CD14-positive monocyte (primary cell): ENCODE measurements around the gene SORBS1. TPM values are rescaled to one million over a fixed set of nuclear protein-coding genes. Genes with fewer than 3 reads are reported as not detected.

Experiments
- DNase-seq, 3 donors: peaks; one replicate each; pipeline ENCODE4 v3.0.0-alpha.2; 2011 to 2022
- H2AFZ ChIP-seq: 2 replicates; pipeline ENCODE4 v1.6.0; 2012; ENCODE audit warnings: mild to moderate bottlenecking, low read depth, low read length, inconsistent platforms; ENCODE audit not compliant: insufficient read depth, poor library complexity, severe bottlenecking
- H3K27ac ChIP-seq, 2 donors: 1 replicate in 1 of 2; 2 replicates in 1 of 2; pipeline ENCODE4 v1.5.1; 2012 to 2013; ENCODE audit warnings: low read length in 2 of 2, control low read depth in 1 of 2, inconsistent platforms in 1 of 2, low read depth in 1 of 2, mild to moderate bottlenecking in 1 of 2
- H3K27me3 ChIP-seq, 2 donors: one replicate each; pipeline versions ENCODE4 v1.6.0 to v1.6.1; 2011 to 2013; ENCODE audit warnings: low read length in 2 of 2; ENCODE audit not compliant: control insufficient read depth in 2 of 2, insufficient read depth in 2 of 2
- H3K36me3 ChIP-seq, 2 donors: replicated peaks in 1 of 2; 1 replicate in 1 of 2; 2 replicates in 1 of 2; pipeline versions ENCODE4 v1.5.1 to v1.6.1; 2012 to 2013; ENCODE audit warnings: low read length in 2 of 2, control low read depth in 1 of 2, inconsistent platforms in 1 of 2, mild to moderate bottlenecking in 1 of 2; ENCODE audit not compliant: insufficient read depth in 2 of 2, control insufficient read depth in 1 of 2
- H3K4me1 ChIP-seq, 2 donors: 1 replicate in 1 of 2; 2 replicates in 1 of 2; pipeline versions ENCODE4 v1.5.1 to v1.6.1; 2012 to 2013; ENCODE audit warnings: low read length in 2 of 2, control low read depth in 1 of 2, inconsistent platforms in 1 of 2, mild to moderate bottlenecking in 1 of 2, moderate library complexity in 1 of 2; ENCODE audit not compliant: insufficient read depth in 2 of 2, control insufficient read depth in 1 of 2
- H3K4me2 ChIP-seq: replicated peaks from 2 replicates; pipeline ENCODE3; 2012; ENCODE audit warnings: low read length, moderate library complexity, mild to moderate bottlenecking; ENCODE audit not compliant: poor library complexity, severe bottlenecking; ENCODE audit errors: extremely low read depth
- H3K4me3 ChIP-seq, 3 experiments: fragments of 200-600 bp in 1 of 3; sonication (generic) in 1 of 3; replicated peaks in 1 of 3; 1 replicate in 2 of 3; 2 replicates in 1 of 3; pipeline ENCODE4 v1.5.1; 2011 to 2013; ENCODE audit warnings: low read length in 3 of 3, mild to moderate bottlenecking in 3 of 3, control low read depth in 2 of 3, low read depth in 2 of 3, inconsistent platforms in 1 of 3, moderate library complexity in 1 of 3
- H3K79me2 ChIP-seq: 2 replicates; pipeline ENCODE4 v1.6.0; 2012; ENCODE audit warnings: mild to moderate bottlenecking, control low read depth, inconsistent platforms, low read length, moderate library complexity; ENCODE audit not compliant: insufficient read depth
- H3K9ac ChIP-seq: 2 replicates; pipeline ENCODE4 v1.6.0; 2017; ENCODE audit warnings: low read length, mild to moderate bottlenecking; ENCODE audit not compliant: insufficient read depth, poor library complexity, severe bottlenecking
- H3K9me3 ChIP-seq, 2 donors: replicated peaks in 1 of 2; 1 replicate in 1 of 2; 2 replicates in 1 of 2; pipeline versions ENCODE4 v1.5.1 to v1.6.1; 2012 to 2013; ENCODE audit warnings: low read length in 2 of 2, control low read depth in 1 of 2; ENCODE audit not compliant: control insufficient read depth in 1 of 2, insufficient read depth in 1 of 2
- H4K20me1 ChIP-seq: 2 replicates; pipeline ENCODE4 v1.6.0; 2012; ENCODE audit warnings: mild to moderate bottlenecking, low read length, control low read depth, moderate library complexity; ENCODE audit not compliant: insufficient read depth
- H3K27ac Mint-ChIP-seq, 7 donors: one replicate each; pipeline ENCODE4 v1.8.0; 2020; ENCODE audit warnings: mild to moderate bottlenecking in 7 of 7, mixed read lengths in 7 of 7, moderate library complexity in 6 of 7, inconsistent platforms in 2 of 7
- H3K27me3 Mint-ChIP-seq, 3 donors: one replicate each; pipeline ENCODE4 v1.8.0; 2021 to 2022; ENCODE audit warnings: low read depth in 3 of 3, mild to moderate bottlenecking in 3 of 3, mixed read lengths in 3 of 3, moderate library complexity in 3 of 3, inconsistent platforms in 1 of 3
- H3K36me3 Mint-ChIP-seq, 2 donors: one replicate each; pipeline ENCODE4 v1.8.0; 2020; ENCODE audit warnings: mixed read lengths in 2 of 2, inconsistent platforms in 1 of 2, mild to moderate bottlenecking in 1 of 2
- H3K4me1 Mint-ChIP-seq: one replicate; pipeline ENCODE4 v1.8.0; 2020; ENCODE audit warnings: mild to moderate bottlenecking, mixed read lengths
- H3K4me3 Mint-ChIP-seq, 2 donors: one replicate each; pipeline ENCODE4 v1.8.0; 2020; ENCODE audit warnings: mild to moderate bottlenecking in 2 of 2, mixed read lengths in 2 of 2, moderate library complexity in 1 of 2
- H3K9me3 Mint-ChIP-seq, 7 donors: one replicate each; pipeline ENCODE4 v1.8.0; 2020 to 2022; ENCODE audit warnings: mixed read lengths in 7 of 7, mild to moderate bottlenecking in 6 of 7, moderate library complexity in 6 of 7, inconsistent platforms in 2 of 7
- CTCF ChIP-seq: fragments of 200-600 bp; IDR thresholded peaks from one replicate; pipeline ENCODE4 v1.8.0; 2022; ENCODE audit warnings: antibody characterized with exemption, mild to moderate bottlenecking
- WGBS: methylation state at CpG from one replicate; pipeline ENCODE4 v1.1.5; 2013; ENCODE audit warnings: missing lambda C conversion rate; ENCODE audit not compliant: insufficient coverage; 5-methylcytosine and 5-hydroxymethylcytosine counted together
- intact Hi-C, 2 donors: fragments of 100-400 bp; cut with micrococcal nuclease; formaldehyde crosslinking; loops; one replicate each; pipeline versions ENCODE4 v1.15.0 to v1.15.1; 2023
- polyA plus RNA-seq, 3 donors: library from polyadenylated mRNA; depleted of rRNA in 1 of 3; unstranded in 2 of 3; stranded (reverse) in 1 of 3; fragments of 300-500 nt in 2 of 3; fragments of >200 nt in 1 of 3; fragmentation: Illumina TruSeq in 2 of 3; gene quantifications; 1 replicate in 2 of 3; 2 replicates in 1 of 3; pipeline ENCODE4 v1.2.3, GENCODE V29; 2012 to 2021

The SORBS1 gene
- polyA plus RNA-seq, 3 donors = 0.08 to 0.15 TPM; not detected in 1

GRCh38 chr10:95295031-95295755 is 266.0 kb downstream of the SORBS1 start:
- intact Hi-C loops = no loop called here
- Histone ChIP-seq H3K4me1 (peaks cover 16 to 22% of the 10 kb centered on the region in 2 donors), H4K20me1 (no peaks in the 10 kb centered on the region), H3K9ac (no peak overlapping the region), H3K27me3 (peaks cover 5 to 38% of the 10 kb centered on the region in 2 donors), H3K79me2 (no peaks in the 10 kb centered on the region), H3K4me3 (peak overlapping the region in 1 of 3 experiments; percentile 48), H2AFZ (peak overlapping the region; percentile 76), H3K4me2 (peak overlapping the region; percentile 57), H3K27ac (no peak overlapping the region), H3K36me3 (no peaks in the 10 kb centered on the region), H3K9me3 (no peaks in the 10 kb centered on the region)
- Mint-ChIP-seq H3K4me1 (peaks cover 33% of the 10 kb centered on the region), H3K27ac (peak overlapping the region in 1 of 7 donors; percentile 3), H3K4me3 (peak overlapping the region; percentile 54 to 83), H3K27me3 (peaks cover 41 to 47% (median 46%) of the 10 kb centered on the region in 3 donors), H3K9me3 (peaks cover 0 to 6% (median 1%) of the 10 kb centered on the region in 7 donors), H3K36me3 (peaks cover 2 to 3% of the 10 kb centered on the region in 2 donors)
- WGBS = 17% methylated on average over 32 of the region's 39 CpGs
- DNase-seq = peak in 1 of 3 donors; percentile 15
- TF ChIP-seq CTCF = no peak

GRCh38 chr10:95293631-95294030 is 267.5 kb downstream of the SORBS1 start:
- H3K4me1 Mint-ChIP-seq = peaks cover 36% of the 10 kb centered on the region
- intact Hi-C loops = no loop called here
- H3K79me2 ChIP-seq = no peaks in the 10 kb centered on the region
- H3K36me3 ChIP-seq = no peaks in the 10 kb centered on the region
- H3K4me3 Mint-ChIP-seq = no peak overlapping the region
- DNase-seq = no peak
- H3K9me3 ChIP-seq = no peaks in the 10 kb centered on the region
- H3K9me3 Mint-ChIP-seq = peaks cover 0 to 11% (median 3%) of the 10 kb centered on the region in 7 donors
- H3K36me3 Mint-ChIP-seq = peaks cover 7 to 8% of the 10 kb centered on the region in 2 donors
- no CpG with 5 or more reads among the region's 3 CpGs for WGBS
- H3K27ac Mint-ChIP-seq = no peak overlapping the region
- H3K27me3 ChIP-seq = peaks cover 12 to 53% of the 10 kb centered on the region in 2 donors
- peaks cover 21 to 26% of the 10 kb centered on the region in 2 donors for H3K4me1 ChIP-seq
- peaks cover 53 to 59% (median 58%) of the 10 kb centered on the region in 3 donors for H3K27me3 Mint-ChIP-seq
- H4K20me1 ChIP-seq = no peaks in the 10 kb centered on the region
- no peak for TF ChIP-seq CTCF
- H3K9ac ChIP-seq = no peak overlapping the region
- no peak overlapping the region for H3K4me3 ChIP-seq
- no peak overlapping the region for H3K27ac ChIP-seq
- H2AFZ ChIP-seq = no peak overlapping the region
- H3K4me2 ChIP-seq = no peak overlapping the region
